ENCODE measurements around the gene PPP3CB.

PPP3CB gene

DNA sequence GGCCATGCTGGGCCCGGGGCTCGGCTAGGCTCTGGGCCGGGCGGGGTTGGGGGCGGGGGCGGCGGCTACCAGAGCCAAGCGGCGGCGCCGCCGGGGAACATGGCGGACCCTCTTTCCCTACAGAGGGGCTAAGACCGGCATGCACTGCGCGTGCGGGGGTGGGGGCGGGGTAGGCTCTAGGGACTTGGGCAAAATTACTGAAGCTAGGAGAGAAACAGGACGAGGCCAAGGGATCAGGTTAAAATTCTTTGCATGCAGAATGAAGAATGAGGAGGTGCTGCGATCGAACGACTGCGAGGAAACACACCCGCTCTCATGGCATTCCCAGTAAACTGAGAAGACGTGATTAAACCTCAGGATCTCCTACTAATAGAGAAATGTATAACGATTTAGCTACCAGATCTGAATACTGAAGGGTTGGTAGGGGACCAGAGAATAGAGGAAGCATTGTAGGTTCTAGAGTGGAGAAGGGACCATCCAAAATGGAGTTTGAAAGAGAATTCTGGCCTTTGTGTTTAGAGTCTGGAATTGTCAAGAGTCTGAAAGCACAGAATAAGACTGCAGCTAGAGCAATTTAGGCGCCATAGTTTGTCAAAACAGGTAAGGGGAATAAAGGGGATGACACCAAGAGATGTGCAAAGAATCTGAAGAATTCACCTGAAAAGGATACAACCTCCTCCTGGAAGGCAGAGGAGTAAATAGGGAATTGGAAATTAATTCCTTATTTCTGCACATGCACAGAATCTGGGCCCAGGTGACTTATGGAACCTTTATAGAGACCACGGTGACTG lies at the start of gene PPP3CB:
Gene PPP3CB, minus strand, starts transcription at position 141 of the 791 bp plus-strand sequence. Its CDS starts 135 bp downstream, at position 6.
- peak; percentile 93 for DNase-seq

DNA sequence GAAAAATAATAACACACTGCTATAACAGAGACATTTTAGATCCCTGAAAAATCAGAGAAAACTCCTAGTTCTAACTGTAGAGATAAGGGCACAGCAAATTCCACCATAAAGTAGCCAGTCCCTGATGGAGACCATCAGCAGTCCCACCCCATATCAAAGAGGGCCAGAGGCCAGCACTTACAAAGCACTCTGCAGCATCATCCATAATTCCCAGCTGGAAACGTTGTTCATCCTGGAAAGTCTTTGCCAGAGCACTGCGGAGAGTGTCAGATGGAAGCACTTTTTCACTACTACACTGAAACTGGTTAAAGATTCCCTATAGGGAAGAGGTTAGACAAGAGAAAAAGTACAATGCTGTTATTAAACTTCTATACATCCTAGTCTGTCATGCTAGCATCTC lies 49.5 kb upstream of the PPP3CB start:
- DNase-seq, result no peak

DNA sequence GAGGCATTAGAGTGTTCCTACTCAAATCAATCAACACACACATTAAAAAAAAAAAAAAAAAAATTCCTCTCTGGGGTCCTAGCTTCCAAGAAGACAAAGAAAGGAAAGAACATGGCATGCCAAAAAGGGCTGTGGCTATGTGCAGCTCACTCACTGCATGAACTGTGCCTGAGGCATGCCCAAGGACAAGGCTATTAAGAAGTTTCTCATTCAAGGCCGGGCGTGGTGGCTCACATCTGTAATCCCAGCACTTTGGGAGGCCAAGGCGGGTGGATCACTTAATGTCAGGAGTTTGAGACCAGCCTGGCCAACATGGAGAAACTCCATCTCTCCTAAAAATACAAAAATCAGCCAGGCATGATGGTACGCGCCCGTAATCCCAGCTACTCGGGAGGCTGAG lies 41.9 kb upstream of the PPP3CB start:
- DNase-seq, result no peak

DNA sequence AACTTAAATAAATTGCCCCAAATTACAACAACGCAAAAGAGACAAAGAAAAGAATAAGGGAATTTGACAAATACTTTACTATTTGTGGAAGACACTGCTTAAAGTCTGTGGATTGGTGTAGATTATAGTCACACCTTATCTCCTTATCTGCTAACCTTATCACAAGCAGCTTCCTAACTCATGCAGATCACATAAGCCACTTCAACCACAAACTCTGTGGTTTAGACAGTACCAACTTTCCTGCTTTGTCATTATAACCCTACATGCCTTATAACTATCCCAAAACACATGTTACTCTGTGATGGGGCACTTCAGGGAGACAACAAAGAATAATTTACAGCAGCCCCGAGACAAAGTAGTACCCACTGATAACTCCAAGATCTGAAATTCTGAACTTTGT lies 41.5 kb upstream of the PPP3CB start:
- no peak for DNase-seq

DNA sequence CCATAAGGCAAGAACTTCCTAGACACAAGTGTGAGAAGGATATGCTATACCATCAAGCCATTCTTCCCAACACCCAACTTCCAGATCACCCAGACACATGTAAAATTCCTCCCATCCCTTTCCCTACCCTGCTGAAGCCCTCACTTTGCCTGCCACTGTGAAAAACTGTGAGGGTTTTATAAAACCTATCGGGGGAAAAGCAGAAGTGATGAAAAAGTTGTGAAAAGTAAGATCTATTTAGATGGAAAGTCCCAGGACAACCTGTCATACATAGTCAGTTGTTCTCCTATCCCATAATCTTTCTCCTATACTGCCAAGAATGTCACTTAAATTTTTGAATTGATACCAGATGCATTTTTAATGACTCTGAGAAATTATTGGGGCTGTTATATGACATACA lies 39.0 kb upstream of the PPP3CB start:
- DNase-seq, result no peak

DNA sequence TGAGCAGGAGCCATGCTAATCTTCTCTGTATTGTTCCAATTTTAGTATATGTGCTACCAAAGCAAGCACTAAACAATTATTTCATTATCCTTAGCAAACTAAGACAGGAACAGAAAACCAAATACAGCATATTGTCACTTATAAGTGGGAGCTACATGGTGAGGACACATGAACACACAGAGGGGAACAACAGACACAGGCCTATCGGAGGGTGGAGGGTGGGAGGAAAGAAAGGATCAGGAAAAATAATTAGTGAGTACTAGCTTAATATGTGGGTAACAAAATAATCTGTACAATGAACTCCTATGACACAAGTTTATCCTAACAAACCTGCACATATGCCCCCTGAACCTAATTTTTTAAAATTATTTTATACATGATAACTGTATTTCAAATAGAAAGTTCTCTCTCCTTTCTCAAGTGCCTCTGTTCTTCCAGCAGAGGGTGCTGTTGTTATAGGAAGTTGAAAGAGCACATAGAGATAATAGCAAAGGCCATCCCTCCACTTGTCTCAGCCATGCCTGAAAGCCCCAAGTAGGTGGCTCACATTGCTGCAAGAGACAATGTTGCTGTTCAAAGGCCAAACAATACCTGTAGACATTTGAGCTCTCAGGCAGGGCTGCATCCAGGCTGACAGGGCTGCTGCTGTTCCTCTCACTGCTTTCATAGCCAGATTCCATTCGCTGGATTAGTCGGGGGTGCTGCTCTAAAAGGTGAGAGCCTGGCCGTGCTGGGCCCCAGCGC lies 33.4 kb upstream of the PPP3CB start:
- peak; percentile 80 for DNase-seq

DNA sequence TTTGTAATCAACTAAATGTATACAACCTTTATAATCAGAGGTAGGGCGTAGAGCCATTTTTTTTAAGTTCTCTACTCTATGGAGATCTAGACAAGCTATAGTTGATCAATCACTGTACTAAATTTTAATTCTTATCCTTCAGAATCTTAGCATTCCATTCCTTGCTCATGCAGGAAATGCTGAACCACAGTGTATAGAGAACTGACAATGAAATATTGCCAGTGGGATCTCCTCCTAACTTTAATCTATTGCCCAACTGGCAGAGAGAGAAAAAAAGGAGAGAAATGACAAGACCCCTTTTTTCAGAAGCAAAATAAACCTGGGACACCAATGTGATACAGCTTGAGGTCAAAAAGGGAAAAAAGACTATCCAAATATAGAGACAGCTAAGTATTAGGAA lies 26.4 kb upstream of the PPP3CB start:
- no peak for DNase-seq

DNA sequence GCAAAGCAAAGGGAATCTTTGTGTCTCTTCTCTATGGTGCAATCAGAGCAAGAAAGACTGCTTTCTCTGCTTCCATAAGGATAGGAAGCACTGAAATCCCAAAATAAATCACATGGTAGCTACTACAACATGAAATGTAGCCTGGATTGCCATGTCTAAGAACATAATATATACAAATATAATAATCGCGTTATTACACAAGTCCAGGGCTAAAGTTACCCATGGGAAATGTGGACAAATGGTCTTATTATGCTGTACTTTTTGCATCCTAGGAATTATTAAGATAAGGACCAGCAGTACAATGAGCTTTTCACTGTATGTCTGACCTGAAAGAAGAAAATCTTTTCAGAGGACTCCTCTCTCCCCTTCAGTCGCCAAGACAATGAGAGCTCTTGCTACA lies 23.5 kb upstream of the PPP3CB start:
- DNase-seq, result no peak

DNA sequence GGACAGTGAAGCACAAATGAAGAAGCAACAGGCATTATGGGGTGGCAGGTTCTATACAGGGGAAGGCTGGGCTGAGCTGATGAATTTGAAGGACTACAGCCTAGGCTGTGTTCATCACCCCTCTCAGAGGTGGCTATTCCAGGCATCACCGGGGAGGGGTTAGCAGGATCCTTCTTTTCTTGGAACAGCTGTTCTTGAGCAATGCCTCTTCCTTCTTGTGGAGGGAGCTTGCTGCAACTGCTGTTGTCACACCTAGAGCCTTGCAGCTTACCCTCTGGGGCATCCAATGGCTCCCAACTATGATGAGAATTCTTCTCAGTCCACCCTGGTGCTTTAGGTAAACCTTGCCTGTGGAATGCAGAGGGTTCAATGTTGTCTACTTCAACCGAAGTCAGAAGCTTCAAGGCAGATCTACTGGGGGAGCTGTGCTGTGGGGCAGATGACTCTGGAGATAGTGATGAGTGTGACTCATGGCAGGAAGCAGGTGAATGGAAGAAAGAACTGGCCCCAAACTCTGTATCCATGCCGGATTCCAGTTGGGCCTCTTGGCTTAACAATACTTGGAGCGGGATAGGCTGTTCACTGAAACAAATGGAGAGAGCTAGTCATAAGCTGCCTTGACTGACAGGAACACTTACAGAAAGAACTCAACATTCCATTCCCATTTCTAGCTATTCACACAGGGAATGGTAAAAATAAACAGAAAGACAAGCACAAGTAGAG lies 21.5 kb upstream of the PPP3CB start:
- no peak for DNase-seq

DNA sequence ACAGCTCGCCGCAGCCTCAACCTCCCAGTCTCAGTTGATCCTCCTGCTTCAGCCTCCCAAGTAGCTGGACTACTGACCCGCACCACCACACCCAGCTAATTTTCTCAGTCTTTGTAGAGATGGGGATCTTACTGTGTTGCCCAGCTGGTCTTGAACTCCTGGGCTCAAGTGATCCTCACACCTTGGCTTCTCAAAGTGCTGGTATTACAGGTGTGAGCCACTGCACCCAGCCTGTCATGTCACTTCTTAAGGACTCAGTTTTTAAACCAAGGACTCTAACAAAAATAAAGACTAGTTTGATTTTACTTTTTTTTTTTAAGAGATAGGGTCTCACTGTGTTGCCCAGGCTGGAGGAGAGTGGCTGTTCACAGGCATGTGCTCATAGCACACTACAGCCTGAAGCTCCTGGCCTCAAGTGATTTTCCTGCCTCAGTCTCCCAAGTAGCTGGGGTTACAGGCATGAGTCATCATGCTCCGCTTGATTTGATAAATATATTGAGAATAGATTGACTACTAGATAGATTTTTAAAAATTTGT lies 16.5 kb upstream of the PPP3CB start:
- no peak for DNase-seq

DNA sequence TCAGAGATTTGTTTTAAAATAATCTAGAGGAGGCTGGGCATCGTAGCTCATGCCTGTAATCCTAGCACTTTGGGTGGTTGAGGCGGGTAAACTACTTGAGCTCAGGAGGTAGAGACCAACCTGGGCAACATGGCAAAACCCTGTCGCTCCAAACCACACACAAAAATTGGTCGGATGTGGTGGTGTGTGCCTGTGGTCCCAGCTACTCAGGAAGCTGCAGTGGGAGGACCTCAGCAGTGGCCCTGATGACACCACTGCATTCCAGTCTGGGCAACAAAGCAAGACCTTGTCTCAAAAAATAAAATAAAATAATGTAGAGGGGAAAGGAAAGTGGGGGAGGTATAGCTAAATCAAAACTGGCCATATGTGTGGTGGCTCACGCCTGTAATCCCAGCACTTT lies 13.9 kb upstream of the PPP3CB start:
- no peak for DNase-seq

DNA sequence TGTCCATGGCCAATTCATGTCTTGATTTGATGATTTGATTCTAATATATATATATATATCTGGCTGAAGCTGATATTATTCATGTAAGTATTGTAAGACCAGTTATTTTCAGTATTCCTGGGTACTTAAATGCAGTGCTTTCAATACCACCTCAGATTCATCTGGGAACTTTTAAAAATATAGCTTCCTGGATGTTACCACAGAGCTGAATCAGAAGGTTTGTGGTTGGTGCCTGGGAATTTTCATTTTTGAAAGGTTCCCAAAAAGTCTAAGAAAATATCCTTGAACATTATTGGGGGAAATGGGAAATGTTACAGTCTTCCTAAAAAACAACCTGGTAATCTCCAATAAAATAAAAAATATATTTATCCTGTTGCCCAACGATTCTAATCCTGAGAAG lies 10.7 kb upstream of the PPP3CB start:
- DNase-seq, result no peak

DNA sequence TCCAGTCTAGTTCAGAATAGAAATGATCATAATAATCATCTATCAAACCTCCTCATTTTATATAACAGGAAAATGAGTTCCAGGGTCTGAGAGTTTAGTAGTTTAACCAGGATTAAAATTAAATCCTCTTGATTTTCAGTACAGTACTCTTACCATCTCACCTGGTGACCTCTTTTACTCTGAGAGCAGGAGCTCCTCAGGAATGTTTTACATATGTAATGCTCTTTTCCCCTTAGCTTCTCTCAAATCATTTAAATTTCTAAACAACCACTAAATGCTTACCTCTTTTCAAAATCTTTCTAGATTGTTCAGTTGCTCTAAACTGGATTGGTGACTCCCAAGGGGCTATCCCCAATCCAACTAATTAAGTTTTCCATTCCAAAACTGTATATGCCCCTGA lies 10.2 kb upstream of the PPP3CB start:
- DNase-seq, result no peak

DNA sequence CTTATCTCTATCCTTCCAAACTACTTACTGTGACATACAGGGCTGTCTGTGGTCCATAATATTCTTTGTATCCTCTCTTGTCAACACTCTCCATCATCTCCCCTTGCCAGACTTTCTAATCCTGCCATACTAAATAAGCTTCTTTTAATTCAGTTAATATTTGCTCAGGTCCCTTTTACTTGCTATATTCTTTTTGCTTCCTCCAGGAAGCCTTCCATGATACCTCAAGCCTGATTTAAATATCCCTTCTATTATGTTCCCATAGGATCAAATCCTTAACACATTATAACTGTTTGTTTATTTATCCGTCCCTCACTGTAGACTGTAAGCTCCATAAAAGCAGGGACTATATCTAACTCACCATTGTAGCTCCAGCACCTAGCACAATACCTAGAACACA lies 7.2 kb upstream of the PPP3CB start:
- no peak for DNase-seq

DNA sequence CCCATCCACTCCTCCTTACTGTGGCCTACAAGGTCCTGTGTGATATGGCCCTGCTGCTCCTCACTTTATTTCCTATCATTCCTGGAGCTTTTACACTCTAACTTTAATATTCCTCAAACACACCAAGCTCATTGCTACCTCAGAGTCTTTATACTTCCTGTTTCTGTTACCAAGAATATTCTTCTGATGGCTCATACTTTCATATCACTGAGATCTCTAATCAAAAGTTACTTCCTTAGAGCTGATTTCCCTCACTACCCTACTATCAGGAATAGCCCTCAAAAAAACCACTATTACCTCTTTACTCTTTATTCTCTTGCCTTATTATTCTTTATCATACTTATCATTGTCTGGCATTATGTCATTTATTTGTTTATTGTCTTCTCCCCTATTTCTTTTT lies 5.8 kb upstream of the PPP3CB start:
- DNase-seq, result no peak

DNA sequence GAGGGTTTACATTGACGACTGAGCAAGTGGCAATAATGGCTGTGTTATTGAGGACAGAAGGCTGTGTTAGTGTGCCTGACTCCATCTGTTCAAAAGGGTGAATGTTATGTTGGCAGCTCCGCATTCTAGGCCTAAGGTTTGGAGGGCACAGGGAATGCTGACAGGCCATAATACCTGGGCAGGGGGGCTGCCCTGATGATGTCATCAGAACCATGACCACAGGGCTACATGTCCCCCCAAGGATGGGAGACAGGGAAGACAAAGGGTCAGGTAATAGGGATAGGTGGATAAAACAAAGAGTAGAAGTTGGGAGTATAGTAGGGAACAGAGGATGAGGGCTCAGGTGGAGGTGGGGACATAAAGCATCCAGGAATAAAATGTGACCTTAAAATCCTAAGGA lies 1.8 kb upstream of the PPP3CB start:
- no peak for DNase-seq

DNA sequence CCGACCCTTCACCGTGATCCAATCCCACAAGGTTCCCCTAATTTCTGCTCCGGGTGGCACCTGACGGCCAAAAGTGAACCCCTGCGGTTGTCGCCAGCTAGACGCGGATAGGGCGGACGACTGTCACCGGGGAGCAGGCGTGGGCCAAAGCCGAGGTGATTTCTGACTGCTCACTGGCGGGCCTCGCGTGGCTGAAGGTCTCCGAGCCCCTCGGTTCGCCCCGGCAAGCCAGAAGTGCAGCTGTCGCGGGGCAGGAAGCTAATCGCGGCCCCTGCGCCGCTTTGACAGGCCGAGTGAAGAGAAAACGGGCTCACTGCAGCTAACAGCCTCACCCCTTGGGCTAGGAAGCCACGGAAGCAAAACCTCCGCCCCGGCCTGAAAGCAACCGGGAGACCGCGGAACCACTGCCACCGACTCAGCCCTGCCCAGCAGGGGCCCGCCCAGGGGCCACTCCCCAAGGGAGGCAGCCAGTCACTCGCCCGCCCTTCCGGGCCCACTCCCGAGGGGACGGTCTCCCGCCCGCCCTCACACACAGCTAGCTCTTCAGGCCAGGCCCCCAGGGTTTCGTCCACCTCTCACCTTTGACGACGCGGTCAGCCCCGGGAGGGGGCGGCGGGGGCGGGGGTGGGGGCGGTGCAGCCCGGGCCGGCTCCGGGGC lies 469 bp downstream of the PPP3CB start:
- DNase-seq, result peak; percentile 87

DNA sequence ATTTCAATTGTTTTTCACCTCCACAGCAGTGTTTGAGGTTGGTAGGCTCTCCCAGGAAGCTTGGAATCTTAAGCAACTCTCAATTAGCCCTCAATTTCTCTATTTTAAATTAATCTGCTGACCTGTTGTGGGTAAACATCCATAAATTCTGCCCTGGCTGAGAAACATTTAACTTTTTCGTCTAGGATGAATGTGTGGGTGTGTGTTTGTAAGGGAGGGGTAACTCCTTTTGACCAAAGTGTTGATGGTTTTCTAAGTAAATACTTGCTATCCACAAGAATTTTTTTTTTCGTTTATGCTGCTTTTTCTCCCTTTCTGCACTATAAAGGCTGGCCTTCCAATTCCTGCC lies 973 bp downstream of the PPP3CB start:
- no peak for DNase-seq

DNA sequence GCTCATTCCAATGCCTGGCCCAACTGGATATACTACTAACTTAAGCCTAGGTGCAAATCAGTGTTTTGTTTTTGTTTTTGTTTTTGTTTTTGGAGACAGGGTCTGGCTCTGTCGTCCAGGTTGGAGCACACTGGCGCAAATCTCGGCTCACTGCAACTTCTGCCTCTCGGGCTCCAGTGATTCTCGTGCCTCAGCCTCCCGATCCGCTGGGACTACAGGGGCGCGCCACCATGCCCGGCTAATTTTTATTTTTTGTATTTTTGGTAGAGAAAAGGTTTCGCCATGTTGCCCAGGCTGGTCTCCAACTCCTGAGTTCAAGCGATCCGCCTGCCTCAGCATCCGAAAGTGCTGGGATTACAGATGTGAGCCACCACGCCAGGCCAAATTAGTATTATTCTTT lies 1.6 kb downstream of the PPP3CB start:
- DNase-seq, result no peak

DNA sequence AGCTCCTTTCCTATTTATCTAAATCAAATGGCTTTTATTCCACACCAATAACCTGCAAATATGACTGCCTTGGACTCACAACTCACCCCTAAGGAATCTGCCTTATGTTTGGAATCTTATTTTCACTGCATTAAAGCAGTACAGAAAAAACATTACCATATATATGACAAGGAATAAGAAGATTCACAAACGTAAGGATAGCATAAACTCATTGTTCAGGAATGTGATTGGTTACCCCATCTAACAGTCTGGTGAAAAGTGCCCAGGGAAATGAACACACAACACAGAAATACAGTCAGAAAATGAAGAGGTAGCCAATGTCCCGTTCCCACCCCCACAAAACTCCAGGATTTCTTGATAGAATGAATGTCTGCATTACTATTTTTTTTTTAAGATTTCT lies 2.0 kb downstream of the PPP3CB start:
- DNase-seq, result no peak

DNA sequence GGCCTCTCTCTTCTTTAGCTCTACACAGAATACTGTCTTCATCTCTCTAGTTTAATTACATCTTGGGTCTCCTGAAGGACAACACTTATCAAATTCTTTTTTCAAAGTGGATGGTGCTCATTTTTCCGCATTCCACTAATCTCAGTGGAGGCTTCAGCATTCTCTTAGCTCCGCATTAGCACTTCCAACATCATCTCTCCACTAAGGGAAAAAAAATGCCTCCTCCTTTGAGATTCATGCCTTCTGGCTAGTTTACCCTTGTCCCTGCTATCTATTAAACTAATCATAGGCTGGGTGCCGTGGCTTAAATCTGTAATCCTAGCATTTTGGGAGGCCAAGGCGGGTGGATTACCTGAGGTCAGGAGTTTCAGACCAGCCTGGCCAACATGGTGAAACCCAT lies 9.2 kb downstream of the PPP3CB start:
- no peak for DNase-seq

DNA sequence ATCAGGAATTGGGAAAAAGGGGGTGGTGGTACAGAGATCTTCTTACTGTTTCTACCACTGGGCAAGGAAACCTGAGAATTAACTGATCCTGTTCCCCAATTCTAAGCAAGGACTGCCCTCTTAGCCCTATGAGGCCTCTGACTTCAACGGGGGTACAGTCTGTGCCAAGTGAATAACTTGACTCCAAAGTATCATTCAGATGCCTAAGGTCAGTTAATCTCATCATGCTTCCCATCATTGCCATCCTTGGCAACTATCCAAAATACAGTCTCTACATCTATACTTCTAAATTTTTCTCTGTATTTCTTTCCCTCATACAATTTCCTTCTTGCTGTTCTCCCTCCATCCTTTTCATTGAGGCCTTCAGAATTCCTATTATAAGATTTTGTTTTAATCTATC lies 10.5 kb downstream of the PPP3CB start:
- no peak for DNase-seq

DNA sequence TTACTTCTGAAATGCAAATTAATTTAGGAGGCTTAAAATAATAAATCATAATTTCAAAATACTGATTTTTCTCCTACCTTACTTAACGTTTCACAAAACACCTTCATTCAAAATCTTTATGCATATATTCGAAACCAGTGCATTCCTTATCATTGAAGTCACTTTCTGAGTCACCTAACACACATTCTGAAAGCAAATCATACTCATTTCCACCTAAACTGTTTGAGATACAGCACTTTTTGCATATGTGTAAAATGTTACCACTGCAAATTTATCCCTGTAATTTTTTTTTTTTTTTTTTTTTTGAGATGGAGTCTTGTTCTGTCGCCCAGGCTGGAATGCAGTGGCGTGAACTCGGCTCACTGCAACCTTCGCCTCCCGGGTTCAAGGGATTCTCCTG lies 15.7 kb downstream of the PPP3CB start:
- no peak for DNase-seq

Data from NCI-H69 (cell line).